ENCODE results near the gene PECR. TPM values are rescaled to one million over a fixed set of nuclear protein-coding genes. Genes with fewer than 3 reads are reported as not detected.
A peak's percentile ranks its signal among the peaks of the same experiment; 100 is the strongest.

PECR gene
- total and polyA plus RNA-seq, 9 of the 15 experiments (the other 6 are each of a cell fraction or from before 2014, with no cell fraction given), result 1.1 to 10.3 (median 8.2) TPM

DNA sequence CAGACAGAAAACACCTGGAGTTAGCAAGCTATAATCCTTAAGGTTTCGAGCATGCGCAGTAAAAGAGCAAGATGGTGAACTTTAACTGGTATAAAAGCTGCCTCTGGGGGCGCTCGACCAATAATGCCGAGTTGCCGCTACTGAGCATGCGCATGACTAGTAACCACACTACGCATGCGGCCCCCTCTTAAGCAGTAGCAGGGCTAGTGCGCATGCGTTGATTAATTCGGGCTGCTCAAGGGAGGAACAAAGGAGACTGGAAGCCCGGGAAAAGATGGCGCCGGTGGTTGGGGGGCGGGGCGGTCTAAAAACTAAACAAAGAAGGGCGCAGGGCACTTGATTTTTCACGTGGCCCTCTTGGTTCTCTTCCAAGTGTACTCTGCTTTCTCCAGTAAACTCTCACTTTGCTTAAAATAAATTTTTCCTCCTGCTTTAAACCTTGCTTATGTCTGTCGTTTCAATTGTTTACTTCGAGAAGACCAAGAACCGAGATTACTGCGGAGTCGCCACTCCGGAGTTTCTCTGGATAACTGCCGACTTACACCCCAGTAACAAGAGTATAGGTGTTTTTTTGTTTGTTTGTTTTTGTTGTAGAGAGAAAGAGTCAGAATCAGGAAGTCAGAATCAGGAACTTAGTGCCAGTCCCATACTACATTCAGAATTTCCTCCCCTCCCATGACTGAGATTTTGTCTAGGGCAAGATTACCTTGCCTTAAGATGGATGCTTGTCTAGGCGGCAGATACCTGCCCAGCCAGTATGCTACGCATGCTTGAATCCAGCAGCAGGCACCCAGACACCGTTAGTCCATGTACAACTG is 33.3 kb upstream of the PECR start (continued):
- TF ChIP-seq PYGO2 (tag; IDR thresholded peaks at IDR 0.05) (no peak), SPI1 (IDR thresholded peaks at IDR 0.05; ENCODE audit: borderline replicate concordance, low read depth, low read length) (peak; percentile 34; the same call in 1 of the 2 replicates), HDAC6 (IDR thresholded peaks at IDR 0.05; ENCODE audit: low read depth, low read length) (no peak), SAFB2 (IDR thresholded peaks at IDR 0.05; ENCODE audit: borderline replicate concordance, low read depth, low read length, severe bottlenecking) (no peak), ZNF436 (CRISPR knock-in tag; IDR thresholded peaks at IDR 0.05) (no peak), MCM7 (IDR thresholded peaks at IDR 0.05) (no peak), NCOA4 (IDR thresholded peaks at IDR 0.05; ENCODE audit: partially characterized antibody) (no peak), ASH1L (IDR thresholded peaks at IDR 0.05; ENCODE audit: borderline replicate concordance, low read depth, partially characterized antibody) (no peak), KDM1A (IDR thresholded peaks at IDR 0.05) (0 out of 4 replicates have a peak, but pooled peaks of 1 of the 2 experiments have one; percentile 6), DACH1 (IDR thresholded peaks at IDR 0.05; ENCODE audit: partially characterized antibody) (no peak), PTRF (tag; IDR thresholded peaks at IDR 0.05) (no peak), NFE2 (IDR thresholded peaks at IDR 0.05; ENCODE audit: low read depth) (no peak), MYC (IDR thresholded peaks at IDR 0.05; ENCODE audit: low read depth, low read length) (peak; percentile 42; the same call in 1 of the 2 replicates), MYC (CRISPR knock-in tag; IDR thresholded peaks at IDR 0.05; ENCODE audit: borderline replicate concordance, low read depth) (no peak), POLR2AphosphoS2 (IDR thresholded peaks at IDR 0.05; ENCODE audit: low read length) (peak; percentile 94), TAL1 (IDR thresholded peaks at IDR 0.05) (no peak), MXI1 (IDR thresholded peaks at IDR 0.05; ENCODE audit: low read depth, low read length) (peak; percentile 41; the same call in 1 of the 2 replicates), CHD2 (IDR thresholded peaks at IDR 0.05; ENCODE audit: low read depth, low read length) (no peak), SNRNP70 (optimal IDR thresholded peaks at IDR 0.05; ENCODE audit: low read depth, low read length) (no peak), MEIS2 (IDR thresholded peaks at IDR 0.05; ENCODE audit: partially characterized antibody) (peak; percentile 95), ZNF695 (CRISPR knock-in tag; IDR thresholded peaks at IDR 0.05) (no peak), TEAD1 (CRISPR knock-in tag; IDR thresholded peaks at IDR 0.05) (0 out of 4 replicates have a peak, but pooled peaks of 1 of the 2 experiments have one; percentile 49), SMARCA4 (IDR thresholded peaks at IDR 0.05) (no peak), GATAD2A (IDR thresholded peaks at IDR 0.05) (no peak)
- TF ChIP-seq, protein P1, sequence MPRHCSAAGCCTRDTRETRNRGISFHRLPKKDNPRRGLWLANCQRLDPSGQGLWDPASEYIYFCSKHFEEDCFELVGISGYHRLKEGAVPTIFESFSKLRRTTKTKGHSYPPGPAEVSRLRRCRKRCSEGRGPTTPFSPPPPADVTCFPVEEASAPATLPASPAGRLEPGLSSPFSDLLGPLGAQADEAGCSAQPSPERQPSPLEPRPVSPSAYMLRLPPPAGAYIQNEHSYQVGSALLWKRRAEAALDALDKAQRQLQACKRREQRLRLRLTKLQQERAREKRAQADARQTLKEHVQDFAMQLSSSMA (CRISPR knock-in tag; IDR thresholded peaks at IDR 0.05), result no peak
- TF ChIP-seq, protein P2, sequence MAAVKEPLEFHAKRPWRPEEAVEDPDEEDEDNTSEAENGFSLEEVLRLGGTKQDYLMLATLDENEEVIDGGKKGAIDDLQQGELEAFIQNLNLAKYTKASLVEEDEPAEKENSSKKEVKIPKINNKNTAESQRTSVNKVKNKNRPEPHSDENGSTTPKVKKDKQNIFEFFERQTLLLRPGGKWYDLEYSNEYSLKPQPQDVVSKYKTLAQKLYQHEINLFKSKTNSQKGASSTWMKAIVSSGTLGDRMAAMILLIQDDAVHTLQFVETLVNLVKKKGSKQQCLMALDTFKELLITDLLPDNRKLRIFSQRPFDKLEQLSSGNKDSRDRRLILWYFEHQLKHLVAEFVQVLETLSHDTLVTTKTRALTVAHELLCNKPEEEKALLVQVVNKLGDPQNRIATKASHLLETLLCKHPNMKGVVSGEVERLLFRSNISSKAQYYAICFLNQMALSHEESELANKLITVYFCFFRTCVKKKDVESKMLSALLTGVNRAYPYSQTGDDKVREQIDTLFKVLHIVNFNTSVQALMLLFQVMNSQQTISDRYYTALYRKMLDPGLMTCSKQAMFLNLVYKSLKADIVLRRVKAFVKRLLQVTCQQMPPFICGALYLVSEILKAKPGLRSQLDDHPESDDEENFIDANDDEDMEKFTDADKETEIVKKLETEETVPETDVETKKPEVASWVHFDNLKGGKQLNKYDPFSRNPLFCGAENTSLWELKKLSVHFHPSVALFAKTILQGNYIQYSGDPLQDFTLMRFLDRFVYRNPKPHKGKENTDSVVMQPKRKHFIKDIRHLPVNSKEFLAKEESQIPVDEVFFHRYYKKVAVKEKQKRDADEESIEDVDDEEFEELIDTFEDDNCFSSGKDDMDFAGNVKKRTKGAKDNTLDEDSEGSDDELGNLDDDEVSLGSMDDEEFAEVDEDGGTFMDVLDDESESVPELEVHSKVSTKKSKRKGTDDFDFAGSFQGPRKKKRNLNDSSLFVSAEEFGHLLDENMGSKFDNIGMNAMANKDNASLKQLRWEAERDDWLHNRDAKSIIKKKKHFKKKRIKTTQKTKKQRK (IDR thresholded peaks at IDR 0.05; ENCODE audit: borderline replicate concordance, low read depth, low read length), result no peak
- TF ChIP-seq, protein P3, sequence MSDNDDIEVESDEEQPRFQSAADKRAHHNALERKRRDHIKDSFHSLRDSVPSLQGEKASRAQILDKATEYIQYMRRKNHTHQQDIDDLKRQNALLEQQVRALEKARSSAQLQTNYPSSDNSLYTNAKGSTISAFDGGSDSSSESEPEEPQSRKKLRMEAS (CRISPR knock-in tag; IDR thresholded peaks at IDR 0.05), result no peak
